NCI-H2196 treated with DMSO at 0.1 percent for 48 hours (cell line): ENCODE measurements around the gene PRRT2.
A peak's percentile ranks its signal among the peaks of the same experiment; 100 is the strongest.

Experiments used
- DNase-seq: peaks from one replicate; lab custom pipeline; 2025; ENCODE audit not compliant: unreplicated experiment; lab: John Stamatoyannopoulos, UW

Gene PRRT2

DNA sequence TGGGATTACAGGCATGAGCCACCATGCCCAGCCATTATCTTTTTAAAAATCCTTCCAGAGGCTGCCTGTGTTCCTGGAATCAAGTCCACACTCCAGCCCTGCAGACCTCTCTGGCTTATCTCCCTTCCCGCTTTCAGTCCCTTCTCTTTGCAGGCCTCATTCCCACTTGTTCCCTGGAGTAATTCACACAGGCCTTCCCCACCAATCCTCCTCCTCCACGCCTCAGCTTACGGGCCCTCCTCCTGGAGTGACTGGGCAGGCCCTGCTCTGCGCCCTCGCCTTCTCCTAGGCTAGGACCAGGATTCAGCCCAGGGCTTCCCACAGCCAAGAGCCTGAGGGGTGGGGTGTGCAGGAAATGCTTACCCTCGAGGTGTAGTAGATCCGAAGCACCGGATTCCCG lies 48.2 kb downstream of the PRRT2 start:
- no peak for DNase-seq

DNA sequence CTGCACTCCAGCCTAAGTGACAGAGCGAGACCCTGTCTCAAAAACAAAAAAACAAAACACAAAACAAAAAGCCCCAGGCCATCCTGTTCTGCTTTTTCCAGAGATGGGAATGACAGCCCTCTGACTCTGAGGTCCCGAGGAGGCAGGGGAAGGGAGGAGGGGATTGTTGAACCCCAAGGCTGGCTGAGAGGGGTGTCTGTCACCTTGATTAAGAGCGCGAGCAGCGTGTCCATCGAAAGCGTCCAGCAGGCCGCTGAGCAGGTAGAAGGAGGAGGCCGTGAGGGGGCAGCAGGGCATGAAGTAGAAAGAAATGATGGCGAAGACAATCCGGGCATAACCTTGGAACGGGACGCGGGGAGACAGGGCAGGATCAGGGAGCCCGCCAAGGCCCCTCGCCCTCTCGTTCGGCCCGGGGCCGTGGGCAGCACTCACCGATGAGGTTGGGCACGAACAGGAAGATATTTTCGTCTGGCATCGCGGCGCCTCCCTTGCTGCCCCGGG lies 50.4 kb downstream of the PRRT2 start:
- DNase-seq, result no peak

DNA sequence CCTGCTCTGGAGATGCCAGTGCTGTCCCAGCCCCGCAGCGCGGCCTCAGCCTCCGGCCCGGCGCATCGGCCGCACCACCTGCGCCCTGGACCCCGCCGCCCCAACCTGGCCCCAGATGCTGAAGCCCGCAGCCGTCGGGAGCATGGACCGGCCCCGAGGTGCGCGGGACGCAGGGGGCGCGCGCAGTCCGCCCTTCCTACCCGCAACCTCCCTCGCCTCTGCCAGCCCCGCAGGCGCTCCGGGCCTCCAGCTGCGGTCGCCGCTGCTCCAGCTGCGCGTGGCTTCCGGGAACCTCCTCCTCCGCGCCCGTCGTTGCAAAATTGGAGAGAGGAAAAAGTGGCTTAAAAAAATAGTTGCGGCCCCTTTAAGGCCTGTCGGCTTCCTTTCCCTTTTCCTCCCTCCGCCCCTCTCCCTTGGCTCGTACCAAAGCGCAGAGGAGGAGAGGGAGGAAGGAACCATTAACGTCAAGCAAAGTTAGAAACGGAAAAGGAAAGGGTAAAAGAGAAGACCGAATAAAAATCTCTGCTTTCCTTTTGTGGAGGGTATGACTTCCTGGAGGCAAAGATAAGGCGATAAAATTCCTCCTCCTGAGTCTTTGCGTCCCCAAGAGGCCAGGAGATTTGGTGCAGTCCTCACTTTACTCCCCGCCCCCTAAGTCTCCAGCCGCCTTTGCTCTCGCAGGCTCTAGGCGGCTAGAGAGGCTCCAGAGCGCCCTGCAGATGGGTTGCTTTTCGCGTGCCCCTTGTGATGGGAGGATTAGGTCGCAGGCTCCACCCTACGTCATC lies 51.1 kb downstream of the PRRT2 start, which contains the start of gene CDIPT:
TSS of gene CDIPT (minus strand) at position 343 of the 785 bp plus-strand sequence. CDS start 369 bp downstream, outside the sequence.
- peak; percentile 93 for DNase-seq

DNA sequence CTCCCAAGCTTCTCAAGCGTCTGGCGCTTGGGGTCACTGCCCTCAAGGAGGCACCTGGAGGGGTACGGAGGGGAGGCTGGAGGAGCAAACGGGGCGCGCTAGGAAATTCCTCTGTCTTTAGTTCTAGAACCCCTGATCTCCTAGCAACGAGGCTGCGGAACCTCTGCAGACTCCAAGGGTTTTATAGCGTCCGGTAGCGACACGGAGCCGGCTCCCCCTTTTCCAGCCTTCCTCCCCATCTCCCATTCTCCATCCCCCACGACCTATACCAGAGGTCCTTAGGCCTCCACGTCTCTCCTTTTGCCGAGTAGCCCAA lies 51.6 kb downstream of the PRRT2 start:
- no peak for DNase-seq

DNA sequence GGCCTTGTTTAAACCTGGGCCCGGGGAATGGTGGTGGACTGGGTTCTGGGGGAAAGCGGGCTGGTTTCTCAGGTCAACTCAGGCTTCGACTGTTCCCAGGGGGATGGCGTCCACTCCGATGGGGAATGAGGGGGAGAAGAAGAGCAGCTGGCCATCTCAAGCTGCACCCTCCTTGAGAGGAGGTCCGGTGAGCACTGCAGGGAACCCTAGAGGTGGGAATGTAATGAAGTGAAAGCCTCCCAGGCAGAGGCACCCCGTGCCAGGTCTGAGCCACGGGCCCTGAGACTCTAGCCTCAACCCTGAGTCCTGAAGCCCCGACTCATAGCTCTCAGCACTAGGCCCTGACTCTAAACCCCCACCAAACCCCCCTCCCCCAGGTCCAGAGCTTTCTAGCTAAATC lies 52.2 kb downstream of the PRRT2 start:
- DNase-seq, result no peak
